H9 (cell line): Measurements from ENCODE around the gene ZFR2. TPM values are rescaled to one million over a fixed set of nuclear protein-coding genes. Genes with fewer than 3 reads are reported as not detected.

Source experiments
- DNase-seq: peaks from one replicate; pipeline ENCODE4 v3.0.0-alpha.2; 2017
- H2AFZ ChIP-seq: one replicate; pipeline ENCODE4 v1.6.1; 2013; ENCODE audit warnings: mild to moderate bottlenecking, low read length, control low read depth, moderate library complexity
- H2AK5ac ChIP-seq: 2 replicates; pipeline ENCODE4 v1.6.1; 2013; ENCODE audit warnings: low read length, control low read depth, mixed read lengths; ENCODE audit not compliant: insufficient read length
- H2BK120ac ChIP-seq: one replicate; pipeline ENCODE4 v1.6.1; 2013; ENCODE audit warnings: low read depth, mild to moderate bottlenecking, low read length, control low read depth, inconsistent platforms; ENCODE audit not compliant: poor library complexity, severe bottlenecking
- H2BK12ac ChIP-seq: 2 replicates; pipeline ENCODE4 v1.6.1; 2013; ENCODE audit warnings: low read length, control low read depth, mixed read lengths, low read depth; ENCODE audit not compliant: insufficient read length
- H2BK15ac ChIP-seq: 2 replicates; pipeline ENCODE4 v1.6.1; 2013; ENCODE audit warnings: low read depth, low read length, control low read depth
- H2BK20ac ChIP-seq: one replicate; pipeline ENCODE4 v1.6.1; 2013; ENCODE audit warnings: low read depth, mild to moderate bottlenecking, low read length, control low read depth, inconsistent platforms; ENCODE audit not compliant: poor library complexity, severe bottlenecking
- H2BK5ac ChIP-seq: 2 replicates; pipeline ENCODE4 v1.6.1; 2013; ENCODE audit warnings: low read length, control low read depth, mixed read lengths; ENCODE audit not compliant: insufficient read length
- H3K14ac ChIP-seq: 2 replicates; pipeline ENCODE4 v1.6.1; 2013; ENCODE audit warnings: low read length, control low read depth; ENCODE audit not compliant: insufficient read depth
- H3K18ac ChIP-seq: 2 replicates; pipeline ENCODE4 v1.6.1; 2013; ENCODE audit warnings: low read depth, mild to moderate bottlenecking, mixed read lengths, low read length, control low read depth; ENCODE audit not compliant: insufficient read length
- H3K23ac ChIP-seq: 2 replicates; pipeline ENCODE4 v1.6.1; 2013; ENCODE audit warnings: low read length, control low read depth, mixed read lengths, low read depth; ENCODE audit not compliant: insufficient read length
- H3K23me2 ChIP-seq: 2 replicates; pipeline ENCODE4 v1.6.1; 2013; ENCODE audit warnings: low read depth, mild to moderate bottlenecking, mixed read lengths, low read length, control low read depth; ENCODE audit not compliant: insufficient read length, poor library complexity, severe bottlenecking
- H3K27ac ChIP-seq: 2 replicates; pipeline ENCODE4 v1.5.1; 2013; ENCODE audit warnings: low read length, control low read depth, mixed read lengths, low read depth; ENCODE audit not compliant: insufficient read length
- H3K27me3 ChIP-seq: 2 replicates; pipeline ENCODE4 v1.6.1; 2013; ENCODE audit warnings: low read length, control low read depth, inconsistent platforms; ENCODE audit not compliant: insufficient read depth
- H3K4ac ChIP-seq: 2 replicates; pipeline ENCODE4 v1.6.1; 2013; ENCODE audit warnings: low read depth, mild to moderate bottlenecking, control low read depth, inconsistent platforms, low read length, moderate library complexity
- H3K4me1 ChIP-seq: 2 replicates; pipeline ENCODE4 v1.6.1; 2013; ENCODE audit warnings: low read length, control low read depth, inconsistent platforms; ENCODE audit not compliant: insufficient read depth
- H3K4me2 ChIP-seq: 2 replicates; pipeline ENCODE4 v1.6.1; 2013; ENCODE audit warnings: low read length, control low read depth, mixed read lengths; ENCODE audit not compliant: insufficient read length, insufficient read depth
- H3K56ac ChIP-seq: 2 replicates; pipeline ENCODE4 v1.6.1; 2013; ENCODE audit warnings: low read depth, mild to moderate bottlenecking, mixed read lengths, low read length, control low read depth; ENCODE audit not compliant: insufficient read length
- H3K79me1 ChIP-seq: 2 replicates; pipeline ENCODE4 v1.6.1; 2013; ENCODE audit warnings: low read depth, mild to moderate bottlenecking, moderate library complexity, low read length, control low read depth, inconsistent platforms; ENCODE audit not compliant: insufficient read depth, poor library complexity, severe bottlenecking
- H3K79me2 ChIP-seq: 2 replicates; pipeline ENCODE4 v1.6.1; 2013; ENCODE audit warnings: low read length, control low read depth, inconsistent platforms; ENCODE audit not compliant: insufficient read depth
- H3K9ac ChIP-seq: 2 replicates; pipeline ENCODE4 v1.6.1; 2013; ENCODE audit warnings: low read length, control low read depth, mixed read lengths; ENCODE audit not compliant: insufficient read length; ENCODE audit errors: extremely low read depth
- H3K9me3 ChIP-seq: one replicate; pipeline ENCODE4 v1.6.1; 2013; ENCODE audit warnings: low read depth, low read length, inconsistent platforms; ENCODE audit not compliant: control insufficient read depth
- H3T11ph ChIP-seq: one replicate; pipeline ENCODE4 v1.6.1; 2013; ENCODE audit warnings: mild to moderate bottlenecking, low read length, control low read depth, inconsistent platforms
- H4K20me1 ChIP-seq: one replicate; pipeline ENCODE4 v1.6.1; 2013; ENCODE audit not compliant: control insufficient read depth, insufficient read length, insufficient read depth
- H4K5ac ChIP-seq: 2 replicates; pipeline ENCODE4 v1.6.1; 2013; ENCODE audit warnings: low read depth, mild to moderate bottlenecking, mixed read lengths, low read length, control low read depth; ENCODE audit not compliant: insufficient read length
- H4K8ac ChIP-seq: replicated peaks from 2 replicates; pipeline ENCODE4 v1.6.1; 2013; ENCODE audit warnings: low read length, control low read depth, mixed read lengths, low read depth; ENCODE audit not compliant: insufficient read length
- H4K91ac ChIP-seq: 2 replicates; pipeline ENCODE4 v1.6.1; 2013; ENCODE audit warnings: low read depth, mild to moderate bottlenecking, moderate library complexity, mixed read lengths, low read length, control low read depth; ENCODE audit not compliant: insufficient read length
- H3K27ac Mint-ChIP-seq, 3 experiments: 2 replicates in 2 of 3; 3 replicates in 1 of 3; pipeline ENCODE4 v1.8.0; 2020 to 2021; ENCODE audit warnings: mixed read lengths in 3 of 3, mild to moderate bottlenecking in 1 of 3, moderate library complexity in 1 of 3
- H3K27me3 Mint-ChIP-seq: 2 replicates; pipeline ENCODE4 v1.8.0; 2021; ENCODE audit warnings: low read depth, mild to moderate bottlenecking, moderate library complexity, mixed read lengths
- H3K36me3 Mint-ChIP-seq, 3 experiments: 2 replicates in 2 of 3; 3 replicates in 1 of 3; pipeline ENCODE4 v1.8.0; 2020 to 2021; ENCODE audit warnings: low read depth in 3 of 3, mixed read lengths in 3 of 3; ENCODE audit not compliant: insufficient read depth in 1 of 3
- H3K4me1 Mint-ChIP-seq, 2 experiments: 2 replicates each; pipeline ENCODE4 v1.8.0; 2020; ENCODE audit warnings: mixed read lengths in 2 of 2
- H3K4me3 Mint-ChIP-seq, 2 experiments: 2 replicates in 1 of 2; 3 replicates in 1 of 2; pipeline ENCODE4 v1.8.0; 2020 to 2021; ENCODE audit warnings: mild to moderate bottlenecking in 2 of 2, mixed read lengths in 2 of 2, moderate library complexity in 1 of 2
- H3K9me3 Mint-ChIP-seq, 2 experiments: 2 replicates in 1 of 2; 3 replicates in 1 of 2; pipeline ENCODE4 v1.8.0; 2020; ENCODE audit warnings: mild to moderate bottlenecking in 2 of 2, mixed read lengths in 2 of 2, moderate library complexity in 1 of 2
- CTCF ChIP-seq: fragments of 200-600 bp; sonication (generic); conservative IDR thresholded peaks from 3 replicates; pipeline ENCODE4 v1.8.0; 2021; ENCODE audit warnings: antibody characterized with exemption, mild to moderate bottlenecking
- WGBS: extraction: QIAGEN DNeasy Blood & Tissue Kit; methylation state at CpG from one replicate; pipeline ENCODE4 v1.1.7; 2013; ENCODE audit warnings: missing lambda C conversion rate, low lambda C conversion rate, mixed read lengths; ENCODE audit not compliant: insufficient read length; ENCODE audit errors: extremely low coverage; 5-methylcytosine and 5-hydroxymethylcytosine counted together
- total RNA-seq: library from RNA; stranded (reverse); gene quantifications from 2 replicates; pipeline ENCODE4 v1.2.1, GENCODE V29; 2021

The ZFR2 gene
- total RNA-seq, 1 experiment from 2014 or later, result 18.3 TPM

- Histone ChIP-seq H3K79me1 (no peaks in the 10 kb centered on the region), H2AFZ (no peak within 1 kb of the TSS), H4K5ac (no peak within 1 kb of the TSS), H4K8ac (no peak within 1 kb of the TSS), H3T11ph (no peak within 1 kb of the TSS), H3K56ac (no peak within 1 kb of the TSS), H3K27me3 (peaks cover 2% of the 10 kb centered on the region; the same call in 1 of the 2 replicates), H3K23ac (no peak within 1 kb of the TSS), H2AK5ac (no peak within 1 kb of the TSS), H4K20me1 (no peaks in the 10 kb centered on the region), H2BK12ac (no peak within 1 kb of the TSS), H3K9ac (no peak within 1 kb of the TSS), H3K14ac (no peak within 1 kb of the TSS), H2BK20ac (no peak within 1 kb of the TSS), H2BK5ac (no peak within 1 kb of the TSS), H3K4me1 (no peaks in the 10 kb centered on the region), H3K27ac (no peak within 1 kb of the TSS), H3K18ac (no peak within 1 kb of the TSS), H3K23me2 (no peaks in the 10 kb centered on the region), H3K4me2 (peak within 1 kb of the TSS; percentile 54), H2BK120ac (no peak within 1 kb of the TSS), H4K91ac (no peak within 1 kb of the TSS), H3K4ac (no peak within 1 kb of the TSS), H2BK15ac (no peak within 1 kb of the TSS), H3K79me2 (no peaks in the 10 kb centered on the region), H3K9me3 (peaks cover 15% of the 10 kb centered on the region)
- Mint-ChIP-seq H3K36me3 (peaks cover 17 to 20% (median 19%) of the 10 kb centered on the region in 3 experiments), H3K9me3 (peaks cover 17 to 18% of the 10 kb centered on the region in 2 experiments), H3K27me3 (peaks cover 72% of the 10 kb centered on the region), H3K4me3 (peak within 1 kb of the TSS; percentile 64 to 83), H3K4me1 (peaks cover 5 to 8% of the 10 kb centered on the region in 2 experiments), H3K27ac (no peak within 1 kb of the TSS)
- WGBS, result no CpG with 5 or more reads among the region's 101 CpGs
- DNase-seq, result no peak
- no peak for TF ChIP-seq CTCF
Measured at GRCh38 chr19:3785938-3786824, 82.7 kb downstream of the ZFR2 start, which contains the start of gene MATK. TSS of gene MATK (minus strand) at chr19:3786381. CDS start at chr19:3785135, 1,246 bp downstream.
